Activated naive CD4-positive, alpha-beta T cell (primary cell): ENCODE measurements around the gene KCNJ4.

Experiments used
- DNase-seq, 4 experiments: peaks; one replicate each; lab custom pipeline; 2025; lab: John Stamatoyannopoulos, UW

The KCNJ4 gene

DNA sequence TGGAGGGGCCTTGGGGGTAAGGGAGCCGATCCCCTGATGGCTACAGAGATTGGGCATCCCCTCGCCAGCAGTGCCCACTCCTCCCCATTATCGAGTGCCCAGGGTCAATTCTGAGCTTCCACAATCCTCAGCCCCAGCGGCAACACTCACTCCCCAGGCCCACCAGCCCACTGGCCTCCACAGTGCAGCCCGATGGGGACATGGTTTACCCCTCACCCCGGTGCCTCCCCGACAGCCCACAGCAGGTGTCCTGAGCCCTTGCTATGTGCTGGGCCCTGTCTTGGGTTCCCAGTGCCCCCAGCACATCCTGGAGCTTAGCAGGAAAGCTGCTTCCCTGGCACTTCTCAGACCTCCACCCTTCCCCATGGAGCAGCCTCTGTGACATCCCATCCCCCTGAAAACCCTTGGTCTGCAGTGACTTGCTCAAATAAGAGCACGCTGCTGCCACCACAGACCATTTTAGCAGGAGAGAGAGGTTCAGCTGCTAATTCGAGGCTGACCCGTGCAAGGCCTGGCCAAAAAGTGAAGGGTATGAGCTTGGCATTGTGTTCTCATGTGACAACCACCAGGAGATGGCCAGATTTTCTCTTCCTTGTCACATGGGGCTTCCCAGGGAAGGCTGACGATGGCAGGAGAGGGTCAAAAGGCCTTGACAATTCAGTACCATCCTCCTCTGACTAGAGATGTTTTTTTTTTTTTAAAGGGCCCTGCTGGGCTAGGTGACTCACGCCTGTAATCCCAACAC is 23.6 kb downstream of the KCNJ4 start:
- DNase-seq = no peak

DNA sequence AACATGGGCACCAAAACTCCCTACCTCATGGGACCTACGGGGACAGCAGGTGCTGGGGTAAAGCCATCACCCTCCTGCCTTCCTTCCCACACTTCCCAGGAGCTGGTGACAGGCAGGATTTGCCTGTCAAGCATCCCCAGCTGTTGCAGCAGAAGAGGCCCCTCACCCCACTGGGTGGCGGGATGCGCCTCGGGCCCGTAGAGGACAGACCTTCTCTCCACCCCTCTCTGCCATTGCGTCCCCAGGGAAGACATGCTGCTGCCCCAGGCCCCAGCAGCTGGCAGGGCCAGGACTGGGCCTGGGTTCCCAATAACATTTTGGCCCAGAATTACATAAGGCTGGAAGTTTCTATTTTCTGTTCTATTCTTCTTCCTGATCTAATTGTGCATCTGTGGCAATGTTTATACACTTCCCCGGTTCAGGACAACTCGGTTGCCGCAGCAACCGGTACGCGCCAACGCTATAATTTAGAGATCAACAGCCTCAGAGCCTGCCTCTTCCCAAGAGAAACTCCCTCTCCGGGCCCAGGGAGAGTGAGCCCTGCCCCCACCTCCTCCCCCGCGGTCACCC is 25.4 kb downstream of the KCNJ4 start:
- DNase-seq = no peak

DNA sequence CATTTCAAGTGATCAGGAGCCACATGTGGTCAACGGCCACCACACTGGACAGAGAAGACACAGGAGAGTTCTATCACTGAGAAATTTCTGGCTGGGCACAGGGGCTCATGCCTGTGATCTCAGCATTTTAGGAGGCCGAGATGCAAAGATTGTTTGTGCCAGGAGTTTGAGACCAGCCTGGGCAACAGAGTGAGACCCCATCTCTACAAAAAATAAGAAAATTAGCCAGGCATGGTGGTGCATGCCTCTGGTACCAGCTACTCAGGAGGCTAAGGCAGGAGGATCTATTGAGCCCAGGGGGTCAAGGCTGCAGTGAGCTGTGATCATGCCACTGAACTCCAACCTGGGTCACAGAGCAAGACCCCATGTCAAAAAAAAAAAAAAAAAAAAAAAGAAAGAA is 26.3 kb downstream of the KCNJ4 start:
- no peak for DNase-seq

DNA sequence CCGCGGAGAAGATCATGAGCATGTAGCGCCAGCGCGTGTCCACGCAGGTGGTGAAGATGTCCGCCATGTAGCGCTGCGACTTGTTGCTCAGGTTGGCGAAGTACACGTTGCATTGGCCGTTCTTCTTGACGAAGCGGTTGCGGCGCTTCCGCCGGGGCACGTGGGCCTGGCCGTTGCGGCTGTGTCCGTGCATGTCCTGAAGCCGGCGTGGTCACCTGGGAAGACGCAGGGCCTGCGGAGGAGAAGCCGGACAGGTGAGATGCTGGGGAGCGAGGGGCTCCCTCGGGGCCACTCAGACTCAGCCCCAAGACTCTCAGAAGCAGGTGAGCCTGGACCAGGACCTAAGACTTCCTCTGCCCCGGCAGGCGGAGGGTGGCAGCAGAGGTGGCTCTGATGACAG is 27.1 kb downstream of the KCNJ4 start:
- no peak for DNase-seq

DNA sequence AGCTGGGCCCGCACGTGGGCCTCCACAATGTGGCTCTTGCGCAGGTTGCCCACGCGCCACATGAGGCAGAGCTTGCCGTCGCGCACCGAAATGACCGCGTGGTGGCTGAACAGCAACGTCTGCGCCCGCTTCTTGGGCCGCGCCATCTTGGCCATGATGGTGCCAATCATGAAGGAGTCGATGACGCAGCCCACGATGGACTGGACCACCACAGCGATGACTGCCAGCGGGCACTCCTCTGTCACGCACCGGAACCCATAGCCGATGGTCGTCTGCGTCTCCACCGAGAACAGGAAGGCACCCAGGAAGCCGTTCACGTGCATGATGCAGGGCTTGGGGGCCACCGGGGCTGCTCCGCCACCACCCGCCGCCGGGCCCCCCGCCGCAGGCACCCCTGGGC is 27.5 kb downstream of the KCNJ4 start:
- DNase-seq = no peak

DNA sequence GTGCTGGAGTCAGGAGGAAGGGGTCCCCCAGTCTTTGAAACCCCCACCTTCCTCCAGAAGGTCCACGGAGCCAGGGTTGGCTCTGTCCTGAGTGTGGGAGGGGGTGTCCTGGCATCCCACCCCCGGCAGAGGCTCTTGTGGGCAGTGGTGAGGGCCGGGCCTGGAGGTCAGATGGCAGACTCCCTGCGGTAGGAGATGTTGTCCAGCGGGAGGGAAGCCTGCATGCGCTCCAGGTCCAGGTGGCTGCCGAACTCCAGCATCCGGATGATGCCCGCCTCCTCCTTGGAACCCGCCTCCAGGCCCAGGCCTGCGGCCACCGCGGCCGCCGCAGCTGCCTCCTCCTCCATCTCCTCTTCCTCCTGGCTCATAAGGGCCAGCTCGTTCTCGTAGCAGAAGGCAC is 28.4 kb downstream of the KCNJ4 start:
- DNase-seq = no peak

DNA sequence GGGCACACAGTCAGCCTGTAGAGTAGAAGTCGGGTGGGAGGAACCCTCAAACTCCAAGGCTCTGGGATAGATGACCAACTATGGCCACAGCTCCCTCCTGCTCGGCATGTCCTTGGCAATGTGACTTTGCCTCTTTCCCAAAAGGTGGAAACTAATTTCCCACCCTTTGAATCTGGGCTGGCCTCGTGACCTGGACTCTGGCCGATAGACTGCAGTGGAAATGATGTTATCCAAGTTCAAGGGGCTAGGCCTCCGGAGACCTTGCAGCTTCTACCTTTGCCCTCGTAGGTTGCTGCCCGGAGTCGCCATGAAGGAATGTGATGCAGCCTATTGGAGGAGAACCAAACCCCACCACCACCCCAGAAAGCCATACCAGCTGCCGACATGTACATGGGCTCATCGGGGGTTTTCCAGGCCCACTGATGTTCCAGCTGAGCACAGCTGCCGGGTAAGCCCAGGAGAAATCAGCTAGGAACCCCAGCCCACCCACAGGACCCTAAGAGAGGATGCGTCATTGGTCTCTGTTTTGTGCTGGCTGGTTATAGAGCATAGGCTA is 30.4 kb downstream of the KCNJ4 start:
- DNase-seq = no peak

DNA sequence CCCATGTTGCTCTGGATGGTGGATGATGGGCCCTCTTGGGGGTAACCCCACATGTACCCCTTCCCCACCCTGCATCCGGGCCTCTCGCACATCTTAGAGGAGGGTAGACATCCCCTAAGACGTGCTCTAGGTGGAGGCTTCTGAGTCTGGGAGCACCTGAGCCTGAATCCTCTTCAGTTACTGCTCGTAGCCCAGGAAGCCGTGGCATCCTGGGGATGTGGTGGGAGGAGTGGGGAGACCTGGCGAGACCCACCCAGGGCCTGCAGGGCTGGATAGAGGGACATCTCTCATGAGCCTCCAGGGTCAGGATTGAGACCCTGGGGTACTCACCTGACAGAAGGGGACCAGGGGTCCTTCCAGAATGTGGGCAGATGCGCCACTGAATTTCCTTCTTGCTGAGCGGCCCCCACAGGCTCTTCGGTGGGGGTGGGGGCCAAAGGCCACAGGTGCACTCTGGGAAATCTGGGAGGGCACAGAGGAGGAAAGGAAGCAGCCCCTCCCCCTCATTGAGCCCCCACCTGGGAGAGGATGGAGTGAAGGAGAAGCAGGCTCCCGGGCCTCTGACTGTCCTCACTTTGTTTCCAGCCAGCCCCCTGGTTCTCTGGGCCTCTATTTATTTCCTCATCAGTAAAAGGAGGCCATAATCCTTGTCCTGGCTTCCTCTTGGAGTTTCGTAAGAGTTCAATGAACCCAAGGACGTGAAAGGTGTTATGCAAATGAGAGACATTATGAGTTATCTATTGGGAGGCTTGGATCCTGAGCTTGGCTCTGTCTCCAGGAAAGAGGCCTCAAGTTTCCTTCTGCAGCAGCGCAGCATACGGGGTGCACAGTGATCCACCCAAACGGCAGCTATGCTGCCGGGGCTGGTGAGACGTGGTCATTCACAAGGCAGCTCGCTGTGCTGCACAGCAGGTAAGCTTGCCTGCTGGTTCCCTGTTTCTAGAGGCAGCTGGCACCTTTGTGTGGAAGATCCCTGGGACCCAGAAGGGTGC is 31.2 kb downstream of the KCNJ4 start:
- no peak for DNase-seq

DNA sequence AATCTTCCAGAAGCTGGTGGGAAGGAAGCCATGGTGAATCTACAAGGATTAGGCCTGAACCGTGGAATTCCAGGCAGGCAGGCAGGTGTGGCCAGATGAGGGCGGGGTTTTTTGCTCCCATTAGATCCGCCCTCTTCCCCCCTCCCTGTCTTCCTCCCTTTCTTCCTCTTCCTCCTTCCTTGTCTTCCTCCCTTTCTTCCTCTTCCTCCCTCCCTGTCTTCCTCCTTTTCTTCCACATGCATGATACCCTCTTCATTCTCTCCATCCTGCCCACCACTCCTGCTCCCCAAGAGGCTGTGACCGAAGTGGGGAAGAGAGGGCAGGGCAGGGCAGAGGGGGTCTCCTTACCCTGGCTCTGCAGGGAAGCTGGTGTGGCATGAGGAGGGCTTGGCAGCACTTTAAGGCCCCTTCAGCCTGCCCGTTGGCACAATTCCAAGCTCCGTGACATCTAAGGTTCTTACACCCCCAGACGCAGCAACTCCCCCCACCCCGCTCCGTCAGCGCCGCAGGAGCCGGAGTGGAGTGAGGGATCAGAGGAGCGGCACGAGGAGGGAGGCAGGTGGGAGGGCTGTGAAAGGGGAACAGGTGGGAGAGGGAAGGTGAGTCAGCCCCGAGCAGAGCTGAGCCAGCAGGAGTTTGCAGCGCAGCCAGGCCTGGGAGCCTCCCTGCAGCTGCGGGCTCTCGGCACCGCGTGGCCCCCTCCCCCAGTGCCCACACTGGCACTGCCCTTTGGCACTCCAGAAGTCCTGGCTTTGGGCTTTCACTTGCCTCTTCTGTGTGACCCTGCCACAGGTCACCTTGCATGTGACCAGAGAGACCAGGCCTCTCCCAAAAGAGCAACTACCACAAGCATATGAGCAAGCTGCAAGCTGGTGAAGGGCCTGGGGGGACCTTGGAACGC is 32.1 kb downstream of the KCNJ4 start:
- DNase-seq = no peak

DNA sequence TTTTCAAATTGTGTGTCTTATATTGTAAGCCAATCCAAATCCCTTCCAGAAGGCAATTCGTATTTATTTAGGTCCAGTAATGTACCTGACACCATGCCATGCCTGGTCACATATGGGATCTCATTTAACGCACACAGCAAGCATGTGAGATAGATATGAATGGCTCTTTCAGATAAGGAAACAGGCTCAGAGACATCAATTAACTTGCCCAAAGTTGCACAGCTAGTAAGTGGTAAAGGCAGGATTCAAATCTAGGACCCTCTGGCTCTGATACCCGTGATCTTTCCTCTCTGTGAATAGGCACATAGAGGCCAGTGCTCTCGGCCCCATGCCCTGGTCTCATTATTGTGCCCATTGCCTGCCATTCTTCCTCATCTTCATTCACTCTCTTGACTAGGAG is 34.3 kb downstream of the KCNJ4 start:
- no peak for DNase-seq

DNA sequence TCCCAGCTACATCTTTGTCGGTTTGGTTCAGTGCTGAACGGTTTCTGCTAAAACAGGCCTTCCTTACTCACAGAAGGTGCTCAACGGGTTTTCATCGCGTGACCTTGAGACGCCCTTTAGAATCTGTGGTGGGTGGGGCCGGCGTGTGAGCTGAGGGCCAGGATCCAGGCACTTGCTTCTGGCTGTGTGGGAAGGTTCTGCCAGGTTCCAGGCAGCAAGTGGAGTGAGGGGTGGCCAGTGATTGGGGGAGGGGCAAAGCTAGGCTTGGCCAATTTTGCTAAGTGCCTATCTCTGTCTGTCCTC is 35.2 kb downstream of the KCNJ4 start:
- no peak for DNase-seq

DNA sequence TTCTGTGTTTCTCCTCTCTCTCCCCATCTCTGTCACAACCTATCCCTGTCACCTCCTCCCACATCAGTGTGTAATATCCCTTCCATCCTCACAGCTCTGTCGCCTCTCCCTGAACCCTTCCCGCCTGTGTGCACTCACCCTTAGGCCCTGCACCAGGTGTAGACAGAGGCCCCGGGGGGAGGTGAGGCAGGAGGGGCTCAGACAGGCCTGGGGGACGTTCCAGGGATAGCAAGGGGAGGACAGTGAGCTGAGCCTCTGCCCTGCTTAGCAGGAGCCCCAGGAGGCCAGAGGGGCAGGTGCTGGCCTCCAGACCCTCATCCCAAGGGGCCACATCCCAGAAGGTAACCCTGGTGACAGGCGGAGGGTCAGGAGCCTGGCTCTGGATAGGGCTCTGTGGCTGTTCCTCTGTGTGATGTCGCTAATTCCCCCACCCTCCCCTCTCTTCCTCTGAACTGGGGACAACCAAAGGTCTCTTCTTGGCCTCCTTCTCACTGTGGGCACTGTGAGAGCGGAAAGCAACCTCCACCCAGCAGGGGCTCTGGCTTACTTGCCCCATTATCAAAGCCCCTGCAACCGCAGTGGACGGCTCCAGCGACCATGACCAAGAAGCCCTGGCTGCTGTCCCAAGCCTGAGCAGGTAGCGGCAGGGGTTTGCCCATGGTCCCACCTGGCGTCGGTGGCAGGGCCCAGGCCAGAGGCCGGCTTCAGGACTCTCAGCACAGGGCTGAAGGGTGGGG is 35.7 kb downstream of the KCNJ4 start:
- DNase-seq = no peak

DNA sequence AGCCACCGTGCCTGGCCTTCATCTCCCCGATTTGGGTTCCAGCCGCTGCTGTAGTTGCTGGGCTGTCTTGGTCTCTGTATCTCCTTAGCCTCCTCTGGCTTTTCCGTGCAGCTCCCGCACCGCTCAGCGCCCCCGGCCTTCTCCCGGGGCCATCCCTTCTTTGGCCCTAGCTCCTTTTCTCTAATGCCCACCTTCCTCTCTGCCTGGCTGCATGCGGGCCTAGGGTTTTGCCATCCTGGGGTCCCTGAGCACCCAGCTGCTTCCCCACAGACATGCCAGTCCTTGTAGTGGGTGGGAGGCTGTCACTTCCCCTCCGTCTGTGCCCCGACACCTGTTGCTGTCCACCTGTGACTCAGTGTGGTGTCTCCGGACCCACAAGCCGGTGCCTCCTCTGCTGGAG is 36.4 kb downstream of the KCNJ4 start:
- no peak for DNase-seq

DNA sequence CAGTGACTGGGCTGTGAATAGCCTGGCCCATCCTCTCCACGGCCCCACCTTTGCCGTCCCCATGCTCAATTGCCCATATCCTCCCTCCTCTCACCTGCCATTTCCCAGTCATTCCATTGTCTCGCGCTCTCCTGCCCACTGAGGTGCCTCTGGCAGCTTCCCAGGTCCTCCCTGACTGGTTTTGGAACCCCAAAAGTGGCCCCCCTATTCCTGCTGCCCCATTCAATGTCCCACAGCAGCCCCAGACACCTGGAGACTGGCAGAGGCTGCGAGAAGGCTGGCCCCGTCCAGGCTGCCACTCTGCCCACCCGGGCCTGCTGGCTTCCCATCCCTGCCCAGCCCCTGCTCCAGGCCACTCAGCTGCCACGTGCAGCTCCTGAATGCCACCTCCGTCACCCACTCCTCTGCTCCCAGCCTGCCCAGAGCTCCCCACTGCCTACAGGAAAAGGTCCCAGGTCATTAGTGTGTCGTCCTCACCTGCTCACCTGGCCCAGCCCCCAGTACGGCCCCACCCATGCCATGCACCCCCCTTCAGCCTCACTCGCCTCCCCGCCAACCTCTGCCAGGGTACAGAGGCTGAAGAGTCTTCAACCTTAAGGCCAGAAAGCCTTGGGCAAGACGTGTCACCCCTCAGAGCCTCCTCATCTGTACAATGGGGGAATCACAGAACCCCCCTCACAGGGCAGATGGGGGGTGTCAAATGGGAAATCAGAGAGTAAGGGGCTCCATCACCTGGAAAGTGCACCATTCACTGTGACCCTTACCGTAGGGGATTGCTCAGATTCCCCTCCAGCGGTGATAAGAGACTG is 37.5 kb downstream of the KCNJ4 start:
- DNase-seq = no peak

DNA sequence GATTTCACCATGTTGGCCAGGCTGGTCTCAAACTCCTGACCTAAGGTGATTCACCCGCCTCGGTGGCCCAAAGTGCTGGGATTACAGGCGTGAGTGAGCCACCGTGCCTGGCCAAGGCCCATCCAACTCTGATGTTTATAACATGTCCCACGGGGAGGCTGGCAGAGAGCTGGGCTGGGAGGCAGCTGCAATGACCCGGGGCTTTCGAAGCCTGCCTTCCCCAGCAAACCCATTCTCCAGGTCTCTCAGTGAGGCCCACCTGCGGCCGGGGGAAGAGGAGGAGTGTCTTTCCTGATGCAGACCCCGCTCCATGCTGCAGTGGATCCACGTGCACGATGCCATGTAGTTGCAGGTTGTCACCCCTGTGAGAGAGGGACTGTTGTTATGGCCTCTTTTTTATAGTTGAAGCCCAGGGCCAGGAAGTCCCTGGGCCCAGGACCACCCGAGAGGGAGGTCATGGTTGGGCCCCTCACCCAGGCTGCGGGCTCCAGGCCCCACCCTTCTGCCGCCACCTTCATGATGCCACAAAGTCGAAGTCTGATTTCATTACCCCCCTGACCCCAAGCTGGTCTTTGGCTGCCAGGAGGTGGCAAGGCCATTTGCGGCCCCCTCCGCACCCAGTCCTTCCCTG is 38.3 kb downstream of the KCNJ4 start:
- DNase-seq = no peak

DNA sequence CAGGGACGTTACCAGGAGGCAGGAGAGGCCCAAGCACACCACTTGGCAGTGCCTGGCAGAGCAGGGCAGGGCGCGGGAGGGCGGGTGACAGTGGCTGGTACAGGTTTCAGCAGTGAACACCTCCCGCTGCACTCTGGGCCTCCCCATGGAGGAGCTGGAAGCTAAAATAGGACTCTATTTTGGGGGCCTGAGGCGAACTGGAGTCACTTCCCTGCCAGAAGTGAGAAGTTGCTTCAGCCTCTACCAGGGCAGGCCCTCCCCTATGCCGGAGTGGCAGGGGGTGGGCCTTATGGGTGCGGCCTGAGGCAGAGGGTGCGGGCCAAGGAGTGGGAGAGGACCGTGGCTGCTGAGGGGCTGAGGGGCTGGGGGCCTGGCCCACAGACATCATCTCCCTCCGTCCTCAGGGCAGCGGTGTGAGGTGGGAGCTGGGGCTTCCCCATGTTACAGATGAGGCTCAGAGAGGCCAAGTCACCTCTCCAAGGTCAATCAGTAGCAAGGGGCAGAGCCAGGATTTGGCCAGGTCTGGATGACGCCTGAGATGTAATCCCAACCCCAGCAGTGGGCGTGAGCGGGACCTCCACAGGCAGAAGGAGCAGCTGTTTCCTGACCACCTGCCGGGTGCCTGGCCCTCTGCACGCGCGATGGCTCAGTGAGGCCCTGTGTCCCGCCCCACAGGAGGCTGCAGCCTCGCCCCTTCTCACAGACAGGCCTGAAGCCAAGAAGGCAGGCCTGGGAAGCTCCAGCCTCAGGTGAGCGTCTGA is 39.3 kb downstream of the KCNJ4 start:
- no peak for DNase-seq

DNA sequence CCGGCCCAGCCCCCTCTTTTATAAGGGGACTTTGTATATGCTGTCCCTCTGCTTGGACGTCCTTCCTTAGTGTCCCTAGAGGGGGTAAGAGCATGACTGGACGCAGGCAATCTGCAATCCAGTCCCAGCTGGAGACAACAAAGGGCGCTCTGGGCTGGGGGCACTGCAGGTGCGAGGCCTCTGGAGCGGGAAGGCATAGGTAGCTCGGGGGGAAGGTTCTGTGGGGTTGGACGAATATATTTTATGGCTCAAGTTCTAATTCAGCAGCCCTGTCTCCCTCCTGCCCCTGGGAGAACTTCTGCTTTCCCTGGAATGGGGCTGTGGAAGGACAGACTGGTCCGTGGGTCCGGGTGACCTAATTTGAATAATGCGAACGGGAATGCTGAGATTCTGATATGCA is 40.0 kb downstream of the KCNJ4 start:
- DNase-seq = no peak

DNA sequence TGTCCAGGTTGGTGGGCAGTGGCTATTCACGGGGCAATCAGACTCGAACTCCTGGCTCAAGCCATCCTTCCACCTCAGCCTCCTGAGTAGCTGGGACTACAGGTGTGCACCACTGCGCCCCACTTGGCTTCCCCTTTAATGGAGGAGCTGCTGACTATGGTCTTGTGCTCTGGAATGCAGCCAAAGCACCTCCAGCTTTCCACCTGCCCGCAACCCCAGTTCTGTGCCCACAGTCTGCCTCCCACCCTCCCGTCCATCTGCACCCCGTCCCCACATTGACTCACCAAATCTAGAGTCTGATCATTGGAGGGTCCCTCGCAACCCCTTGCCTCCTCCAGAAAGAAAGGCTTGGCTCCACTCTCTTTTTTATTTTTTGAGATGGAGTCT is 41.0 kb downstream of the KCNJ4 start:
- no peak for DNase-seq
